ENCODE results near the gene CDK14. TPM values are rescaled to one million over a fixed set of nuclear protein-coding genes. Genes with fewer than 3 reads are reported as not detected.

The CDK14 gene
- total and polyA plus RNA-seq, 2 donors (not counting 1 experiment from before 2014, with no cell fraction given): 42.1 to 167 TPM

DNA sequence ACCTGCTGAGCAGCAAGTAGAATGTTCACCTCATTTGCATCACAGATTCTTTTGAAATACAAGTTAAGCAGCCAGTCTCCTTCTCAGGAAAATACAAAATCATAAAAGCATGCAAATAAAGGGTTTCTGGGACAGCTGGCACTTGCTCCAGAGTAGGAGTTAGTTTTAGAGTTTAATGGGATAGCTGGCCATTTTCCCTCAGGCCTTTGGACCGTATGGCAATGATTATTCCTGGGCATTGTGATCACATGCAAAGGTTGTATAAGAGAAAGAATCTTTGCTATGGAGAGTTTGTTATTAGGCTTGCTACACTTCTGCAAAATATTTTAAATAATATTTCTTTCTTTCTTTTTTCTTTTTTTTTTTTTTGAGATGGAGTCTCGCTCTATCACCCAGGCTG, 240.8 kb downstream of the CDK14 start:
- H3K36me3 ChIP-seq (replicated peaks in 1 of 2; ENCODE audit: control extremely low read depth in 1 of 2, control insufficient read depth in 1 of 2, extremely low read depth in 1 of 2, insufficient read depth in 2 of 2, low read length in 1 of 2): peaks cover 0 to 6% of the 10 kb centered on the region in 2 experiments
- H3K4me3 Mint-ChIP-seq: no peak overlapping the region

DNA sequence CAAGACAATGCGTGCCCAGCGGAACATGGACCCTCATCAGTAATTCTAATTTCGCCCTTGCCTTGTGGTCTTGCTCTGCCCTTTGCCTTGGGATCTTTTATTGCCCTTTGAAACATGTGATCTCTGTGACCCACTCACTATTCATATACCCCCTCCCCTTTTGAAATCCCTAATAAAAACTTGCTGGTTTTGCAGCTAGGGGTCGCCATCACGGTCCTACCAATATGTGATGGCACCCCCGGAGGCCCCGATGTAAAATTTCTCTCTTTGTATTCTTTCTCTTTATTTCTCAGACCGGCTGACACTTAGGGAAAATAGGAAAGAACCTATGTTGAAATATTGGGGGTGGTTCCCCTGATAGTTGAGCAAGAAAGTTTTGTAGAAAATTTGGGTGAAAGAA, 242.7 kb downstream of the CDK14 start:
- peaks cover 0 to 13% (median 9%) of the 10 kb centered on the region in 3 donors for H3K9me3 ChIP-seq (ENCODE audit: control extremely low read depth in 1 of 3, control insufficient read depth in 2 of 3, insufficient read depth in 1 of 3, low read length in 2 of 3)
- H3K27ac ChIP-seq (ENCODE audit: low read length in 2 of 2): no peak overlapping the region
- intact Hi-C loops (cut with micrococcal nuclease): no loop called here
- H3K4me1 Mint-ChIP-seq: peaks cover 44% of the 10 kb centered on the region
- H4K20me1 ChIP-seq (ENCODE audit: control insufficient read depth, insufficient read depth, low read length, poor library complexity, severe bottlenecking): peaks cover 26% of the 10 kb centered on the region
- peaks cover 0 to 6% of the 10 kb centered on the region in 2 experiments for H3K36me3 ChIP-seq (replicated peaks in 1 of 2; ENCODE audit: control extremely low read depth in 1 of 2, control insufficient read depth in 1 of 2, extremely low read depth in 1 of 2, insufficient read depth in 2 of 2, low read length in 1 of 2)
- H3K79me2 ChIP-seq (ENCODE audit: control insufficient read depth, insufficient read depth, low read length): peaks cover 33% of the 10 kb centered on the region
- no peak overlapping the region for H3K27ac Mint-ChIP-seq
- no peak for ATAC-seq (ENCODE audit: low read depth)
- POLR2A ChIA-PET: no interaction called here
- TF ChIP-seq, protein P1, sequence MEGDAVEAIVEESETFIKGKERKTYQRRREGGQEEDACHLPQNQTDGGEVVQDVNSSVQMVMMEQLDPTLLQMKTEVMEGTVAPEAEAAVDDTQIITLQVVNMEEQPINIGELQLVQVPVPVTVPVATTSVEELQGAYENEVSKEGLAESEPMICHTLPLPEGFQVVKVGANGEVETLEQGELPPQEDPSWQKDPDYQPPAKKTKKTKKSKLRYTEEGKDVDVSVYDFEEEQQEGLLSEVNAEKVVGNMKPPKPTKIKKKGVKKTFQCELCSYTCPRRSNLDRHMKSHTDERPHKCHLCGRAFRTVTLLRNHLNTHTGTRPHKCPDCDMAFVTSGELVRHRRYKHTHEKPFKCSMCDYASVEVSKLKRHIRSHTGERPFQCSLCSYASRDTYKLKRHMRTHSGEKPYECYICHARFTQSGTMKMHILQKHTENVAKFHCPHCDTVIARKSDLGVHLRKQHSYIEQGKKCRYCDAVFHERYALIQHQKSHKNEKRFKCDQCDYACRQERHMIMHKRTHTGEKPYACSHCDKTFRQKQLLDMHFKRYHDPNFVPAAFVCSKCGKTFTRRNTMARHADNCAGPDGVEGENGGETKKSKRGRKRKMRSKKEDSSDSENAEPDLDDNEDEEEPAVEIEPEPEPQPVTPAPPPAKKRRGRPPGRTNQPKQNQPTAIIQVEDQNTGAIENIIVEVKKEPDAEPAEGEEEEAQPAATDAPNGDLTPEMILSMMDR (IDR thresholded peaks at IDR 0.05): no peak
- no peak for TF ChIP-seq EZH2 (IDR thresholded peaks at IDR 0.05; ENCODE audit: borderline replicate concordance, insufficient read depth, low read depth, low read length, poor library complexity, severe bottlenecking)
- H3K4me3 Mint-ChIP-seq: no peak overlapping the region
- no peak overlapping the region for H3K4me3 ChIP-seq (ENCODE audit: control extremely low read depth in 1 of 5, extremely low read depth in 1 of 5, insufficient read depth in 1 of 5, low read depth in 2 of 5, low read length in 4 of 5)
- peaks cover 3% of the 10 kb centered on the region for H3K9me3 Mint-ChIP-seq (ENCODE audit: insufficient read depth)
- H3K9ac ChIP-seq (ENCODE audit: low read length): no peak overlapping the region
- peaks cover 5 to 15% of the 10 kb centered on the region in 2 donors for H3K4me1 ChIP-seq (ENCODE audit: control insufficient read depth in 2 of 2, insufficient read depth in 2 of 2, low read length in 2 of 2)
- WGBS (ENCODE audit: insufficient coverage): 92% methylated on average over 5 of the region's 8 CpGs
- no peaks in the 10 kb centered on the region for H3K27me3 ChIP-seq (replicated peaks in 1 of 4; ENCODE audit: control extremely low read depth in 1 of 4, control insufficient read depth in 3 of 4, insufficient read depth in 4 of 4, low read length in 3 of 4)
- no peak overlapping the region for H3K4me2 ChIP-seq (replicated peaks; ENCODE audit: low read depth, low read length, poor library complexity, severe bottlenecking)
- no peaks in the 10 kb centered on the region for H3K27me3 Mint-ChIP-seq
- CTCF ChIA-PET: no interaction called here
- no peak for DNase-seq
- H2AFZ ChIP-seq (ENCODE audit: insufficient read depth, low read depth, low read length, poor library complexity, severe bottlenecking): no peak overlapping the region

More for the DNA sequence above, 240.8 kb downstream of the CDK14 start:
- H4K20me1 ChIP-seq (ENCODE audit: control insufficient read depth, insufficient read depth, low read length, poor library complexity, severe bottlenecking): peaks cover 28% of the 10 kb centered on the region
- H2AFZ ChIP-seq (ENCODE audit: insufficient read depth, low read depth, low read length, poor library complexity, severe bottlenecking): no peak overlapping the region
- H3K4me2 ChIP-seq (replicated peaks; ENCODE audit: low read depth, low read length, poor library complexity, severe bottlenecking): no peak overlapping the region
- DNase-seq (no peak), ATAC-seq (ENCODE audit: low read depth) (no peak)
- H3K4me1 ChIP-seq (ENCODE audit: control insufficient read depth in 2 of 2, insufficient read depth in 2 of 2, low read length in 2 of 2): peaks cover 5 to 6% of the 10 kb centered on the region in 2 donors
- H3K9me3 ChIP-seq (ENCODE audit: control extremely low read depth in 1 of 3, control insufficient read depth in 2 of 3, insufficient read depth in 1 of 3, low read length in 2 of 3): peaks cover 0 to 13% (median 9%) of the 10 kb centered on the region in 3 donors
- no peak overlapping the region for H3K27ac Mint-ChIP-seq
- ChIA-PET POLR2A (interaction anchor here (0.7 kb wide), 1 partner anchor 43 kb away, joined by 3 read pairs; no protein-coding TSS in a partner anchor), CTCF (interaction anchor here (1.0 to 1.2 kb wide), 2 partner anchors 10 to 409 kb away, joined by 3 read pairs; no protein-coding TSS in a partner anchor)
- WGBS (ENCODE audit: insufficient coverage): no CpG with 5 or more reads among the region's 2 CpGs
- no peaks in the 10 kb centered on the region for H3K27me3 ChIP-seq (replicated peaks in 1 of 4; ENCODE audit: control extremely low read depth in 1 of 4, control insufficient read depth in 3 of 4, insufficient read depth in 4 of 4, low read length in 3 of 4)
- peaks cover 37% of the 10 kb centered on the region for H3K4me1 Mint-ChIP-seq
- H3K9me3 Mint-ChIP-seq (ENCODE audit: insufficient read depth): peaks cover 3% of the 10 kb centered on the region
- intact Hi-C loops (cut with micrococcal nuclease): no loop called here
- no peak overlapping the region for H3K9ac ChIP-seq (ENCODE audit: low read length)
- H3K27ac ChIP-seq (ENCODE audit: low read length in 2 of 2): no peak overlapping the region
- TF ChIP-seq EZH2 (IDR thresholded peaks at IDR 0.05; ENCODE audit: borderline replicate concordance, insufficient read depth, low read depth, low read length, poor library complexity, severe bottlenecking): no peak
- TF ChIP-seq, protein P1 (IDR thresholded peaks at IDR 0.05): no peak
- H3K27me3 Mint-ChIP-seq: no peaks in the 10 kb centered on the region
- H3K4me3 ChIP-seq (ENCODE audit: control extremely low read depth in 1 of 5, extremely low read depth in 1 of 5, insufficient read depth in 1 of 5, low read depth in 2 of 5, low read length in 4 of 5): no peak overlapping the region
- H3K79me2 ChIP-seq (ENCODE audit: control insufficient read depth, insufficient read depth, low read length): peaks cover 40% of the 10 kb centered on the region
